Stimulated activated CD4-positive, alpha-beta T cell treated with anti-CD3 and anti-CD28 coated beads, TNF-alpha, amount 100 ng/mL, for 1 hour (primary cell): Measurements from ENCODE around the gene MAN1B1.
A peak's percentile ranks its signal among the peaks of the same experiment; 100 is the strongest.

Source experiments
- DNase-seq, 3 donors: peaks; one replicate each; pipeline ENCODE4 v3.0.0-alpha.2; 2020; ENCODE audit warnings: low read depth in 3 of 3, low spot score in 1 of 3

Gene MAN1B1

GRCh38 chr9:137141976-137142936 is 55.5 kb downstream of the MAN1B1 start:
- DNase-seq, result no peak

- DNase-seq, result no peak
Observed at GRCh38 chr9:137143459-137143858, 56.7 kb downstream of the MAN1B1 start.

GRCh38 chr9:137145731-137146526 is 59.1 kb downstream of the MAN1B1 start:
- DNase-seq, result no peak

- no peak for DNase-seq
Observed at GRCh38 chr9:137146527-137146918, 59.7 kb downstream of the MAN1B1 start.

GRCh38 chr9:137147091-137147792 is 60.5 kb downstream of the MAN1B1 start:
- no peak for DNase-seq

- no peak for DNase-seq
Observed at GRCh38 chr9:137147793-137148160, 61.0 kb downstream of the MAN1B1 start.

GRCh38 chr9:137148242-137148641 is 61.5 kb downstream of the MAN1B1 start:
- no peak for DNase-seq

GRCh38 chr9:137148661-137149060 is 61.9 kb downstream of the MAN1B1 start:
- no peak for DNase-seq

GRCh38 chr9:137149363-137149762 is 62.6 kb downstream of the MAN1B1 start:
- DNase-seq, result no peak

GRCh38 chr9:137149942-137150616 is 63.3 kb downstream of the MAN1B1 start:
- DNase-seq, result no peak

GRCh38 chr9:137150617-137151457 is 64.1 kb downstream of the MAN1B1 start:
- peak in 1 of 3 donors; percentile 36 for DNase-seq

- no peak for DNase-seq
Observed at GRCh38 chr9:137152844-137153405, 66.1 kb downstream of the MAN1B1 start.

- DNase-seq, result peak; percentile 10 to 48 (median 13)
Observed at GRCh38 chr9:137156567-137157375, 70.0 kb downstream of the MAN1B1 start.

GRCh38 chr9:137157618-137158415 is 71.0 kb downstream of the MAN1B1 start:
- DNase-seq, result no peak

GRCh38 chr9:137158625-137159024 is 71.8 kb downstream of the MAN1B1 start:
- no peak for DNase-seq
